Activated T-helper 17 cell treated with anti-CD3 and anti-CD28 coated beads, Interleukin-2, amount 50 U/mL, for 72 hours (primary cell): ENCODE results near the gene C1D. TPM values are rescaled to one million over a fixed set of nuclear protein-coding genes. Genes with fewer than 3 reads are reported as not detected.

Source experiments
- ATAC-seq: fragments of 150-1000 bp; cut with Tn5 transposase; replicated peaks from 2 replicates; pipeline ENCODE4 v1.10.0; 2021; ENCODE audit warnings: mild to moderate bottlenecking, moderate library complexity
- H3K27ac Mint-ChIP-seq: one replicate; pipeline ENCODE4 v1.8.0; 2022; ENCODE audit warnings: mixed read lengths
- H3K27me3 Mint-ChIP-seq: one replicate; pipeline ENCODE4 v1.8.0; 2022; ENCODE audit warnings: mixed read lengths
- H3K36me3 Mint-ChIP-seq: one replicate; pipeline ENCODE4 v1.8.0; 2022; ENCODE audit warnings: low read depth, mild to moderate bottlenecking, mixed read lengths
- H3K4me1 Mint-ChIP-seq: one replicate; pipeline ENCODE4 v1.8.0; 2022; ENCODE audit warnings: mixed read lengths
- H3K4me3 Mint-ChIP-seq: one replicate; pipeline ENCODE4 v1.8.0; 2022; ENCODE audit warnings: mild to moderate bottlenecking, mixed read lengths
- H3K9me3 Mint-ChIP-seq: one replicate; pipeline ENCODE4 v1.8.0; 2022; ENCODE audit warnings: mixed read lengths
- total RNA-seq, 2 donors: library from RNA; stranded (reverse); gene quantifications; one replicate each; pipeline ENCODE4 v1.2.3, GENCODE V29; 2022

Gene C1D
- total RNA-seq = 10 to 100 TPM; 16.8 to 17.8 TPM

- Mint-ChIP-seq H3K4me1 (peaks cover 24% of the 10 kb centered on the region), H3K36me3 (peaks cover 7% of the 10 kb centered on the region), H3K4me3 (peak within 1 kb of the TSS; percentile 83), H3K9me3 (no peaks in the 10 kb centered on the region), H3K27ac (peak within 1 kb of the TSS; percentile 95), H3K27me3 (peaks cover 4% of the 10 kb centered on the region)
- ATAC-seq = peak; percentile 97
These were observed at the start of gene C1D for GRCh38 chr2:68062680-68063387. C1D (minus strand) TSS chr2:68063004; CDS start chr2:68047310, 15,694 bp downstream.

GRCh38 chr2:68110102-68110501, 47.3 kb upstream of the C1D start:
- peaks cover 14% of the 10 kb centered on the region for H3K9me3 Mint-ChIP-seq

GRCh38 chr2:68108120-68108519, 45.3 kb upstream of the C1D start:
- Mint-ChIP-seq H3K9me3 (peaks cover 18% of the 10 kb centered on the region), H3K36me3 (no peaks in the 10 kb centered on the region), H3K4me1 (no peaks in the 10 kb centered on the region), H3K27me3 (no peaks in the 10 kb centered on the region), H3K27ac (no peak overlapping the region), H3K4me3 (no peak overlapping the region)
- ATAC-seq = no peak

More at GRCh38 chr2:68110102-68110501, 47.3 kb upstream of the C1D start:
- no peak for ATAC-seq
- H3K27me3 Mint-ChIP-seq = no peaks in the 10 kb centered on the region
- H3K36me3 Mint-ChIP-seq = no peaks in the 10 kb centered on the region
- no peaks in the 10 kb centered on the region for H3K4me1 Mint-ChIP-seq
- no peak overlapping the region for H3K4me3 Mint-ChIP-seq
- no peak overlapping the region for H3K27ac Mint-ChIP-seq

- Mint-ChIP-seq H3K9me3 (peaks cover 18% of the 10 kb centered on the region), H3K4me3 (no peak overlapping the region), H3K4me1 (no peaks in the 10 kb centered on the region), H3K36me3 (no peaks in the 10 kb centered on the region), H3K27me3 (no peaks in the 10 kb centered on the region), H3K27ac (no peak overlapping the region)
- ATAC-seq = no peak
These were observed 44.7 kb upstream of the C1D start for GRCh38 chr2:68107475-68107874.

GRCh38 chr2:68104111-68104835, 41.5 kb upstream of the C1D start:
- no peak overlapping the region for H3K27ac Mint-ChIP-seq
- no peak for ATAC-seq
- no peaks in the 10 kb centered on the region for H3K36me3 Mint-ChIP-seq

GRCh38 chr2:68103709-68104055, 40.9 kb upstream of the C1D start:
- H3K27me3 Mint-ChIP-seq = no peaks in the 10 kb centered on the region
- no peak overlapping the region for H3K27ac Mint-ChIP-seq
- H3K4me3 Mint-ChIP-seq = no peak overlapping the region
- H3K9me3 Mint-ChIP-seq = peaks cover 18% of the 10 kb centered on the region
- H3K4me1 Mint-ChIP-seq = no peaks in the 10 kb centered on the region
- ATAC-seq = no peak
- no peaks in the 10 kb centered on the region for H3K36me3 Mint-ChIP-seq

More at GRCh38 chr2:68104111-68104835, 41.5 kb upstream of the C1D start:
- peaks cover 18% of the 10 kb centered on the region for H3K9me3 Mint-ChIP-seq
- H3K4me1 Mint-ChIP-seq = no peaks in the 10 kb centered on the region
- H3K27me3 Mint-ChIP-seq = no peaks in the 10 kb centered on the region
- no peak overlapping the region for H3K4me3 Mint-ChIP-seq

GRCh38 chr2:68103030-68103708, 40.4 kb upstream of the C1D start:
- no peaks in the 10 kb centered on the region for H3K36me3 Mint-ChIP-seq
- no peak overlapping the region for H3K27ac Mint-ChIP-seq
- no peaks in the 10 kb centered on the region for H3K4me1 Mint-ChIP-seq
- no peak for ATAC-seq
- H3K9me3 Mint-ChIP-seq = peaks cover 18% of the 10 kb centered on the region
- no peak overlapping the region for H3K4me3 Mint-ChIP-seq
- H3K27me3 Mint-ChIP-seq = no peaks in the 10 kb centered on the region

GRCh38 chr2:68100189-68100588, 37.4 kb upstream of the C1D start:
- no peaks in the 10 kb centered on the region for H3K4me1 Mint-ChIP-seq
- no peaks in the 10 kb centered on the region for H3K36me3 Mint-ChIP-seq
- H3K27me3 Mint-ChIP-seq = no peaks in the 10 kb centered on the region
- no peak overlapping the region for H3K4me3 Mint-ChIP-seq
- ATAC-seq = no peak
- peaks cover 4% of the 10 kb centered on the region for H3K9me3 Mint-ChIP-seq
- no peak overlapping the region for H3K27ac Mint-ChIP-seq

GRCh38 chr2:68099260-68099659, 36.5 kb upstream of the C1D start:
- no peak for ATAC-seq
- H3K36me3 Mint-ChIP-seq = no peaks in the 10 kb centered on the region
- no peak overlapping the region for H3K27ac Mint-ChIP-seq
- H3K4me1 Mint-ChIP-seq = no peaks in the 10 kb centered on the region
- no peaks in the 10 kb centered on the region for H3K27me3 Mint-ChIP-seq
- no peak overlapping the region for H3K4me3 Mint-ChIP-seq
- H3K9me3 Mint-ChIP-seq = no peaks in the 10 kb centered on the region

- no peak for ATAC-seq
- H3K4me3 Mint-ChIP-seq = no peak overlapping the region
- H3K9me3 Mint-ChIP-seq = no peaks in the 10 kb centered on the region
- H3K36me3 Mint-ChIP-seq = no peaks in the 10 kb centered on the region
- no peaks in the 10 kb centered on the region for H3K27me3 Mint-ChIP-seq
- no peaks in the 10 kb centered on the region for H3K4me1 Mint-ChIP-seq
- H3K27ac Mint-ChIP-seq = no peak overlapping the region
These were observed 35.5 kb upstream of the C1D start for GRCh38 chr2:68098291-68098797.

GRCh38 chr2:68094111-68094510, 31.3 kb upstream of the C1D start:
- Mint-ChIP-seq H3K4me1 (peaks cover 9% of the 10 kb centered on the region), H3K27me3 (no peaks in the 10 kb centered on the region), H3K9me3 (no peaks in the 10 kb centered on the region), H3K4me3 (no peak overlapping the region), H3K27ac (no peak overlapping the region), H3K36me3 (no peaks in the 10 kb centered on the region)
- ATAC-seq = no peak

- Mint-ChIP-seq H3K27me3 (no peaks in the 10 kb centered on the region), H3K4me1 (peaks cover 9% of the 10 kb centered on the region), H3K27ac (no peak overlapping the region), H3K4me3 (no peak overlapping the region), H3K9me3 (no peaks in the 10 kb centered on the region), H3K36me3 (no peaks in the 10 kb centered on the region)
- ATAC-seq = no peak
These were observed 30.8 kb upstream of the C1D start for GRCh38 chr2:68093634-68094033.

- no peaks in the 10 kb centered on the region for H3K36me3 Mint-ChIP-seq
- no peak overlapping the region for H3K4me3 Mint-ChIP-seq
- H3K27me3 Mint-ChIP-seq = no peaks in the 10 kb centered on the region
- peaks cover 9% of the 10 kb centered on the region for H3K4me1 Mint-ChIP-seq
- ATAC-seq = no peak
- no peaks in the 10 kb centered on the region for H3K9me3 Mint-ChIP-seq
- H3K27ac Mint-ChIP-seq = no peak overlapping the region
These were observed 28.7 kb upstream of the C1D start for GRCh38 chr2:68091439-68092034.

- H3K9me3 Mint-ChIP-seq = no peaks in the 10 kb centered on the region
- H3K36me3 Mint-ChIP-seq = no peaks in the 10 kb centered on the region
- no peak overlapping the region for H3K4me3 Mint-ChIP-seq
- H3K27me3 Mint-ChIP-seq = no peaks in the 10 kb centered on the region
- ATAC-seq = no peak
- H3K27ac Mint-ChIP-seq = no peak overlapping the region
- peaks cover 9% of the 10 kb centered on the region for H3K4me1 Mint-ChIP-seq
These were observed 27.2 kb upstream of the C1D start for GRCh38 chr2:68089961-68090360.
